Stimulated activated CD8-positive, alpha-beta memory T cell treated with anti-CD3 and anti-CD28 coated beads, Interleukin-7, amount 100 ng/mL, for 1 hour (primary cell): ENCODE data around the gene PRRC2A.

Experiments
- DNase-seq, 2 donors: peaks; one replicate each; pipeline ENCODE4 v3.0.0-alpha.2; 2020; ENCODE audit warnings: low read depth in 2 of 2

The PRRC2A gene

GRCh38 chr6:31651602-31652191 is 31.2 kb downstream of the PRRC2A start:
- no peak for DNase-seq

GRCh38 chr6:31652925-31653724 is 32.6 kb downstream of the PRRC2A start:
- DNase-seq: no peak

GRCh38 chr6:31654574-31655348 is 34.2 kb downstream of the PRRC2A start:
- no peak for DNase-seq

- no peak for DNase-seq
Observed at GRCh38 chr6:31655349-31656237, 35.1 kb downstream of the PRRC2A start, which contains the start of gene APOM. Gene APOM (plus strand): TSS chr6:31655894. CDS start chr6:31655967, 73 bp downstream.

GRCh38 chr6:31657406-31658157 is 37.1 kb downstream of the PRRC2A start:
- no peak for DNase-seq

DNA sequence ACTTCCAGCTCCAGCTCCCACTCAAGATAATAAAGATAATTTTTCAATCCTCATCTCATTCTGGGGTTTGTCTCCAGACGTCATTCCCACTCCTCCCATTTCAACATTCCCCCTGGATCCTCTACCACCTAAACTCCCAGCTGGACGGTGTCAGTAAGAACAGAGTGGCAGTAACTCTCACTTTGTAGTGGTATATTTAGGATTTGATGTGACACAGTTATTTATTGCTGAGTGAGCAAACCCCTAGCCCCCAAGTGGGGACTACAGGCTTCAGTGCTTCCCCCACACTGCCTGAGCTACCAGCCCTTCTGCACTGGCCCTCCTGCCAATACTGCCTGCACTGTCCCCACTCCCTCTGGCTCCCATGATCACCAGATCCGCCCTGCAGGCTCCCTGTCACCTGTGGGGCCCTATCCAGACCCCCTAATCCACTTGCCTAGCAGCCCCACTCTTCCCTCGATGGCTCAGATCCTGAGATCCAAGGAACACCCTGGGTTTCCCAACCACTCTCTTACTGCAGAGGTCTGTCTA is 37.7 kb downstream of the PRRC2A start:
- DNase-seq: no peak

- no peak for DNase-seq
Observed at GRCh38 chr6:31658983-31659648, 38.6 kb downstream of the PRRC2A start.

DNA sequence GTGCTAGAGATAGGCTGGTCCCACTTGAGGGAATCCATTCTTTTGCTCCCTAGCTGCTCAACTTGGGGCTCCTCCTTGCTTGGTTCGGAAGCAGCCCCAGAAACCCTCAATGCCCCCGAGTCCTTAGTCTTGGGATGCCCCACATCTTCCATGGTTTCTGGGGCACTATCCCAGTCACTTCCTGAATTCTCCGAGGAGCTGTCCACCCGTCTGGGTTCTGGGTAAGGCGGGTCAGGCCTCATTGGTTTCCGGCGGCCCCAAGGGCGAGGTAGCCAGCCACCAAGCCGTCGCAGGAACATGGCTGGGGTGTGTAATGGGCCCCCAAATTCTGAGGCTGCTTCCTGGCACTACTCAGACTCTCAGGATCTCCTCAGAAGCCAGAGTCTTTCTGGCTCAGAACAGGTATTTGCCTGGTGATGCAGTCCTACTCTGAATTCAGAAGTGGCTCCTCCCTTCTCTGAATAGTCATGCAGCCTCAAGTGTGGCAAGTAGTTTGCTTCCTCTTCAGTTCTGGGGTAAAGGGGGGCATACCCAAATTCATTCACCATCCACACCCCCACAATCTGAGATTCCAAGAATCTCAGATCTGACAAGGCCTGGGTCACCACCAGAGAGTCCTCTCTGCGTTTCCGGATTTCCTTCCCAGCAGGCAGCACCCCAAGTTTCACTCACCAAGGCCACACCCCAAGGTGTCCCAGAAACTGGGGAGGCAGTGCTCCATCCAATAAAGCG is 39.3 kb downstream of the PRRC2A start:
- no peak for DNase-seq

DNA sequence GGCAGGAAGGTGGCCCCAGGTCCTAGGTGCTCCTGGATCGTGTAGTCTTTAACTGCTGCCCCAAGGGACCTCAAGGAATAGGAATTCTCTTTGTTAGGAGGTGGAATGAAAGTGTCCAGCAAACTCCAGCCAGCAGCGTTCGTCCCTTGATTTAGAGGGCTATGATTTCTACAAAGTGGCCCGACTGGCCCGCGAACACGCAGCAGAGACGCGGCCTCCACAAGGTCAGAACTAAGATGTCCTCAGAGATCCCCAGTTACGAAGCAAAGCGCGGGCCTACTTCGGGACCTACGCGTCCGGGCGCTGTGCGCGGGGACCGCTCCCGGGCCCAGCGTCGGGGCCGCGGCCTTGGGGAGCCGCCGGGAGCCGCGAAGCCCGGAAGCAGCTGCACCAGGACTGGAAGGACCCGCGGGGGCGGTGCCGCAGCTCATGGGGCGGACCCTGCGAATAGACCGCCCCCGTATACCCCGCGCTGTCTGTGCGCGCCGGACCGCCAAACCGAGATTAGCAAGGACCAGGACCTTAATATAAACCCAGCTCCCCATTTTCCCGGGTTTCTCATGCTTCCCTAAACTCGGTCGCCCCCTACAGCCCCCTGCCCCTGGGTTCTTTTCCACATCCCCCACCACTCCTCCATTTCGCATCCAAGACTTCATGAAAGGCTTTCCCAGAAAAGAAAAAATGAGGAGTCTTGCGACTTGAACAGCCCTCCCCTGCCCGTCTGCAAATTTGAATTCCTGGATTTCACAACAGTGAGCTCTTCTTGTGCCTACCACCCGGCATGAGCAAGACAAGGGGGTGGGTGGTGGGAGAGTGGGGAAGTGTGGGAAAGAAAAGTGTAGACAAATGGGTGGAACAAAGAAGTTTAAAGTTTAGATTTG is 40.1 kb downstream of the PRRC2A start, which contains the start of gene C6orf47:
C6orf47 (minus strand) TSS at position 398 of the 881 bp plus-strand sequence. CDS start 831 bp downstream, outside the sequence.
- peak; percentile 56 to 57 for DNase-seq

DNA sequence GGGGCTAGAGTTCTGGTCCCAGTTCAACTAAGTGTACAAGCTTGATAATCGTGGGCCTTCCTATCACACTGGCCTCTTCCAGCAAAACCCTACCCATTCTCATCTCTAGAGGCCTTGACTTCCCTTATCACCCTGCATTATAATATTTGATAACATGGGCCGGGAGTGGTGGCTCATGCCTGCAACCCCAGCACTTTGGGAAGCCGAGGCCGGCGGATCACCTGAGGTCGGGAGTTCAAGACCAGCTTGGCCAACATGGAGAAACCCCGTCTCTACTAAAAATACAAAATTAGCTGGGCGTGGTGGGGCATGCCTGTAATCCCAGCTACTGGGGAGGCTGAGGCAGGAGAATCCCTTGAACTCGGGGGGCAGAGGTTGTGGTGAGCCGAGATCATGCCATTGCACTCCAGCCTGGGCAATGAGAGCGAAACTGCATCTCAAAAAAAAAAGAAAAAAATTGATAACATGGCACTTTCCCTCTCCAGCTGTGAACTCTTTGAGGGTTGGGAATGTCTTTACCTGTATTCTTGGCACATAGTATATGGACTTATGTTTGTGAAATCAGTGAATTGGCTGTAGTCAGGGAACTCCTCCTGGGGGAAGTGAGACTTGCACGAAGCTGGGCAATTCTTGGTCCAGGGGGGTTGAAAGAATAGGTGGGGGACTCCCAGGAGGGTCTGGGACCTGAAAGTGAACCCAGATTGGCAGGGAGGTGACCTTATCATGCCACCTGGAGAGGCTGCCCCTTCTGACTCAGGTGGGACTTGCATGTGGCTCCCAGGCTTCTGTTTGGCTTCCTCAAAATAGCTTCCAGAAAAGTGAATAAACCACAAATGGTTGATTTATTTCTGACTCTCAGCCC is 41.0 kb downstream of the PRRC2A start:
- DNase-seq: no peak

- DNase-seq: no peak
Observed at GRCh38 chr6:31662124-31662723, 41.7 kb downstream of the PRRC2A start.

GRCh38 chr6:31663126-31663960 is 42.8 kb downstream of the PRRC2A start:
- DNase-seq: no peak

DNA sequence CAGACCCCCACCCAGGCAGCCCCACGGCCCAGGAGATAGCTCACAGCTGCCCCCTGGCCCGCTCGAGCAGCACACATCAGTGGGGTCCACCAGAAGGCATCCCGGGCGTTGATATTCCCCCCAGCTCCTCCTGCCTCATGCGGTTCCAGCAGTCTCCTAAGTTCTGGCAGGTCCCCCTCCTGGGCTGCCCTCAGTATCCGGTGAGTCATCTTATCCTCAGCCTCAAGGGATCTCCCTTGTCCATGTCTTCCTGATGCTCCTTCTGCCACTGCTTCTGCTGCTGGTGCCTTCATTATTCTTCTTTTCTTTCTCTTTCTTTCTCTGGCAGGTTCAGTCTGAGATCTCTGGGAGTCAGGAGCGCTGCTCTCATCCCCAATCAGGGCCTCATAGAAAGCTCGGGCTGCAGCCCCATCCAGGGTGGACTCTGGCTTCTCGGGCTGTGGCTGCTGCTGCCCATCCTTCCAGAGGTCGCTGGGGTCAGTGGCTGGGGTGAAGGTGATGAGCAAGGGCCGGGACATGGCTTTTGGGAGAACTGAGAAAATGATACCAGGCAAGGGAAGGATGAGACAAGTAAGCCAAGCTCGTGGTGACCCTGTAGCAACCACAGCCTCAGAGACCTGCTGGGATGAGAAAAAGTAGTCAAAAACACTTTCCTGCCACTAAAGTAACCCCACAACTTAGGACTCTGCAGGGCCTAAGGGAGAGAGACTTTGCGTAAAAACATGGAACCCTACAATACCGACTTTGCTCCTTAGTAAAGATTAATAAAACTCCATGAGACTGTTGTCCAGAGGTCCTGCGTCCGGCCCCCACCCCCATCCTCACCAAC is 43.7 kb downstream of the PRRC2A start:
- no peak for DNase-seq

DNA sequence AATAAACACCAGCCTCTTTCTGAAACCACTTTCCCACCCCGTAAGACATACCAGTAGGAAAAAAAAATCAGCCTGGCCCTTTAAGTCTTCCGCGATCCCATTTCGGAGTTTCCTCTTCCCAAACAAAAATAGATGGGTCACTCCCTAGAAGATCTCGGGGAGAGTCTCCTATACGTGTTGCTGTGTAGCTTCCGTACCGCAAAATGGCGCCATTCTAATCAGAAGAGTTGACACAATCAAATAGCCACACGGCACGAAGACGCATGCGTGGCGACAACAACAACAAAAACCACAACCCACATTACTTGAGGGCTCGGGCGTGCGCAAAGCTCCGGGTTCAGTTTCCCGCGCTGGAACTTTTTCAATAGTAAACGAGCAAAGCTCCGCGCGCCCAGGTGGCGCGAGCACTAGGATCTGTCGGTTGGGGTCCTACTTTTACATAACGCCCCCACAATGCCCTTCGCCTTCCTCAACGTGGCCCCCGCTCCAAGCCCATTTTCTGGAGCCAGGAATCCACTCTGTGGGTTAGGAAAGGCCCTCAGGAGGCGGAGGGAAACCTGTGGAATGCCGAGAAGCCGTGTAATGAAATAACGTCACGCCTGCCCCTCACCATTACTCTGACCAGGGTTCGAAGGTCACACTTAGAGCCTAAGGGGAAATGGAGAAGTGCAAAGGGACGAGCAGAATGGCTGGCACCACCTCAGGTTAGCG is 44.4 kb downstream of the PRRC2A start, which contains the start of gene GPANK1:
GPANK1 (minus strand) TSS at position 208 of the 711 bp plus-strand sequence. CDS start 519 bp downstream, outside the sequence.
- DNase-seq: peak; percentile 70 to 85
